ENCODE data around the gene MTSS2.

GRCh38 chr16:70684146-70685060 lies 1.4 kb downstream of the MTSS2 start:
- TF ChIP-seq CTCF (IDR thresholded peaks at IDR 0.05; ENCODE audit: poor library complexity), result no peak
- TF ChIP-seq EZH2 (IDR thresholded peaks at IDR 0.05; ENCODE audit: borderline replicate concordance), result no peak
- no peak for TF ChIP-seq EZH2phosphoT487 (IDR thresholded peaks at IDR 0.05; ENCODE audit: low read depth, severe bottlenecking, unreplicated experiment)

All from hepatocyte (in vitro differentiated cells).